ENCODE measurements around the gene NSD1.
A peak's percentile ranks its signal among the peaks of the same experiment; 100 is the strongest.

NSD1 gene

GRCh38 chr5:177131352-177132135, 2.0 kb upstream of the NSD1 start:
- H3K4me3 ChIP-seq (ENCODE audit: low read depth, low read length), result peak overlapping the region; percentile 76
- H3K36me3 ChIP-seq (ENCODE audit: control insufficient read depth, insufficient read depth, low read length), result peaks cover 18% of the 10 kb centered on the region
- H3K27ac ChIP-seq (ENCODE audit: low read depth, low read length), result peak overlapping the region; percentile 97
- H3K27me3 ChIP-seq (ENCODE audit: control insufficient read depth, insufficient read depth, low read length), result no peaks in the 10 kb centered on the region
- H3K9ac ChIP-seq (ENCODE audit: low read depth, low read length), result peak overlapping the region; percentile 94
- no peaks in the 10 kb centered on the region for H3K9me3 ChIP-seq (ENCODE audit: control insufficient read depth, insufficient read depth, low read length)
- peaks cover 29% of the 10 kb centered on the region for H3K4me1 ChIP-seq (ENCODE audit: control insufficient read depth, insufficient read depth, low read length)

- Histone ChIP-seq H3K4me3 (ENCODE audit: low read depth, low read length) (peak overlapping the region; percentile 76), H3K36me3 (ENCODE audit: control insufficient read depth, insufficient read depth, low read length) (peaks cover 27% of the 10 kb centered on the region), H3K9me3 (ENCODE audit: control insufficient read depth, insufficient read depth, low read length) (no peaks in the 10 kb centered on the region), H3K27ac (ENCODE audit: low read depth, low read length) (peak overlapping the region; percentile 97), H3K9ac (ENCODE audit: low read depth, low read length) (peak overlapping the region; percentile 94), H3K27me3 (ENCODE audit: control insufficient read depth, insufficient read depth, low read length) (no peaks in the 10 kb centered on the region), H3K4me1 (ENCODE audit: control insufficient read depth, insufficient read depth, low read length) (peaks cover 35% of the 10 kb centered on the region)
Measured at GRCh38 chr5:177132136-177133095, 1.2 kb upstream of the NSD1 start.

DNA sequence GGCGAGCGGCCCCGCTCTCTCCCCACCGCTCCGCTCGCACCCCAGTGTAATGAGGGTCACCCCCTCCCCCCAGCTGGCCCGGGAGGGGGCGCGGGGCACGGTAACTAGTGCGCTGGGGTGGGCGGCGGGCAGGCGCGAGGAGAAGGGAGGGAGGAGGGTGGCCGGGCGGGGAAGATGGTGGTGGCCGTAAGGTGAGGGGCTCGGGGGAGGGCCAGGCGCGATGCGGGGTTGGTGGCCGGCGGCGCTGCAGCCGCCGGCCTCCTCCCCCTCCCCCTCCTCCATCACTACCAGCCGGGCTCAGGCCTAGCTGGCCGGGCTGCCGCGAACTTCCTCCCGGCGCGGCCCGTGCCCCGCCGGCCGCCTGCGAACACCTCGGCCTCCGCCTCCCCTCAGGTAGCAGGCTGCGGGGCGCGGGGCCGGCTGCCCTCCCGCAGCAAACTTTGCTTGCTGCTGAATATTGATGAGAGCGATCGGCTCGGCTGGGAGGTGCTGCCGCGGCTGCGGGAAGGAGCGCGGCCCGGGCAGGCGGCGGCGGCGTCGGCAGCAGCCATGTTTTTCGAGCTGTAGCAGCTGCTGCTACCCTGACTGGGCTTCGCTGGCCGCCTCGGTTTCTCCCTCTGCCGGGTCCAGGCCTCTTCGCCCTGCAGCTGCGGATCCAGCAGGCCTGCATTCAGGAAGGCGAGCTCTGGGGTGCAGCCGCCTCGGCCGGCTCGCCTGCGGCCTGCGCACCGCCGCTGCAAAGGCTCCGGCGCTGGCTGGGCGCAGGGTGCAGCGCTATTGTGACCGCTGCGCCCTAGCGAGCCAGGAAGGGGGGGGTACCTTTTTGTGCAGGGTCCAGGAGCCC, 502 bp downstream of the NSD1 start:
- peaks cover 35% of the 10 kb centered on the region for H3K4me1 ChIP-seq (ENCODE audit: control insufficient read depth, insufficient read depth, low read length)
- peak overlapping the region; percentile 76 for H3K4me3 ChIP-seq (ENCODE audit: low read depth, low read length)
- peaks cover 40% of the 10 kb centered on the region for H3K36me3 ChIP-seq (ENCODE audit: control insufficient read depth, insufficient read depth, low read length)
- peak overlapping the region; percentile 92 for H3K9ac ChIP-seq (ENCODE audit: low read depth, low read length)
- H3K27ac ChIP-seq (ENCODE audit: low read depth, low read length), result peak overlapping the region; percentile 97
- H3K27me3 ChIP-seq (ENCODE audit: control insufficient read depth, insufficient read depth, low read length), result no peaks in the 10 kb centered on the region
- no peaks in the 10 kb centered on the region for H3K9me3 ChIP-seq (ENCODE audit: control insufficient read depth, insufficient read depth, low read length)

DNA sequence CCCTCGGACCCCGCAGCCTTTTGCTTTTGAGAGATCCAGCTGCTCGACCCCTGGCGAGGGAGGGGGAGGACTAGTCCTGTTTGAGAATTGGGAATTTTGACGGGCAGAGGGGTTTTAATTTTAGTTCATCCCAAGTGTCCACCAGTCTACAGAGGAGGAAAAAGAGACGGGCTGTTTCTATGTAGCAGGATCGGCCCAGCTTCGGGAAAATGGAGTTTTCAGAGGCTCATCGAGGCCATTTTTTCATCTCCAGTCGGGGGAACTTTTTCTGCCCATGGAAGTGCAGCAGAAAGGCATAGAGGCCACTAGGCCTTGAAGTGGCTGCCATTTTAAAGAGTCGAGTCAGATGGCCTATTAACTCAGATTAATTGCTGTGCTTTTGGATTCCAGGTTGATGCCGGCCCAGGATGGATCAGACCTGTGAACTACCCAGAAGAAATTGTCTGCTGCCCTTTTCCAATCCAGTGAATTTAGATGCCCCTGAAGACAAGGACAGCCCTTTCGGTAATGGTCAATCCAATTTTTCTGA, 1.2 kb downstream of the NSD1 start:
- peak overlapping the region; percentile 97 for H3K27ac ChIP-seq (ENCODE audit: low read depth, low read length)
- no peaks in the 10 kb centered on the region for H3K27me3 ChIP-seq (ENCODE audit: control insufficient read depth, insufficient read depth, low read length)
- peak overlapping the region; percentile 76 for H3K4me3 ChIP-seq (ENCODE audit: low read depth, low read length)
- H3K9me3 ChIP-seq (ENCODE audit: control insufficient read depth, insufficient read depth, low read length), result no peaks in the 10 kb centered on the region
- peaks cover 45% of the 10 kb centered on the region for H3K36me3 ChIP-seq (ENCODE audit: control insufficient read depth, insufficient read depth, low read length)
- peaks cover 35% of the 10 kb centered on the region for H3K4me1 ChIP-seq (ENCODE audit: control insufficient read depth, insufficient read depth, low read length)
- peak overlapping the region; percentile 92 for H3K9ac ChIP-seq (ENCODE audit: low read depth, low read length)

GRCh38 chr5:177140312-177140711, 6.7 kb downstream of the NSD1 start:
- H3K36me3 ChIP-seq (ENCODE audit: control insufficient read depth, insufficient read depth, low read length), result peaks cover 89% of the 10 kb centered on the region
- H3K27ac ChIP-seq (ENCODE audit: low read depth, low read length), result no peak overlapping the region

GRCh38 chr5:177141496-177141895, 7.9 kb downstream of the NSD1 start:
- Histone ChIP-seq H3K4me1 (ENCODE audit: control insufficient read depth, insufficient read depth, low read length) (peaks cover 6% of the 10 kb centered on the region; the same call in 1 of the 2 replicates), H3K36me3 (ENCODE audit: control insufficient read depth, insufficient read depth, low read length) (peaks cover 86% of the 10 kb centered on the region), H3K27ac (ENCODE audit: low read depth, low read length) (no peak overlapping the region), H3K4me3 (ENCODE audit: low read depth, low read length) (no peak overlapping the region), H3K9ac (ENCODE audit: low read depth, low read length) (no peak overlapping the region), H3K9me3 (ENCODE audit: control insufficient read depth, insufficient read depth, low read length) (no peaks in the 10 kb centered on the region), H3K27me3 (ENCODE audit: control insufficient read depth, insufficient read depth, low read length) (no peaks in the 10 kb centered on the region)

More at GRCh38 chr5:177140312-177140711, 6.7 kb downstream of the NSD1 start:
- no peaks in the 10 kb centered on the region for H3K9me3 ChIP-seq (ENCODE audit: control insufficient read depth, insufficient read depth, low read length)
- H3K4me3 ChIP-seq (ENCODE audit: low read depth, low read length), result no peak overlapping the region
- no peaks in the 10 kb centered on the region for H3K27me3 ChIP-seq (ENCODE audit: control insufficient read depth, insufficient read depth, low read length)
- peaks cover 17% of the 10 kb centered on the region for H3K4me1 ChIP-seq (ENCODE audit: control insufficient read depth, insufficient read depth, low read length)
- no peak overlapping the region for H3K9ac ChIP-seq (ENCODE audit: low read depth, low read length)

- Histone ChIP-seq H3K27ac (ENCODE audit: low read depth, low read length) (no peak overlapping the region), H3K4me3 (ENCODE audit: low read depth, low read length) (no peak overlapping the region), H3K36me3 (ENCODE audit: control insufficient read depth, insufficient read depth, low read length) (peaks cover 85% of the 10 kb centered on the region), H3K27me3 (ENCODE audit: control insufficient read depth, insufficient read depth, low read length) (no peaks in the 10 kb centered on the region), H3K4me1 (ENCODE audit: control insufficient read depth, insufficient read depth, low read length) (peaks cover 2% of the 10 kb centered on the region; the same call in 1 of the 2 replicates), H3K9ac (ENCODE audit: low read depth, low read length) (no peak overlapping the region), H3K9me3 (ENCODE audit: control insufficient read depth, insufficient read depth, low read length) (no peaks in the 10 kb centered on the region)
Measured at GRCh38 chr5:177142098-177142611, 8.6 kb downstream of the NSD1 start.

DNA sequence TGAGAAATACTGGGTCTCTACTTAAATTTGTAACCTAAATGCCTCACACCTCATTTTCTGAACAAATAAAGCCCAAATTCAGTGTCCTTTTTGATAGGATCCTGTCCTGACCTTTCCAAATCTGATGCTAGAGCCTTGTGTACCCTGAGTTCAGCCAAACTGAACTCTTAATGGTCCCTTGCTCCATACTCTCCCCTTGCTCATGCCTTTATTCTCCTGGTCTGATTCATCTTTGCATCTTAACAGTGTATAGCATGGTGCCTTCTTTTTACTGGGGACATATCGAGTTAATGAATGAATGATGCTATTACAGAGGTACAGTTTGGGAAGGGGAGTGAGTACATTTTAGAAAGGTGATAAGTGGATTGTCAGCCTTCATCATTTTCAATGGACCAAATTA, 9.2 kb downstream of the NSD1 start:
- Histone ChIP-seq H3K9ac (ENCODE audit: low read depth, low read length) (no peak overlapping the region), H3K27ac (ENCODE audit: low read depth, low read length) (no peak overlapping the region), H3K4me1 (ENCODE audit: control insufficient read depth, insufficient read depth, low read length) (no peaks in the 10 kb centered on the region), H3K4me3 (ENCODE audit: low read depth, low read length) (no peak overlapping the region), H3K36me3 (ENCODE audit: control insufficient read depth, insufficient read depth, low read length) (peaks cover 85% of the 10 kb centered on the region), H3K27me3 (ENCODE audit: control insufficient read depth, insufficient read depth, low read length) (no peaks in the 10 kb centered on the region), H3K9me3 (ENCODE audit: control insufficient read depth, insufficient read depth, low read length) (no peaks in the 10 kb centered on the region)

DNA sequence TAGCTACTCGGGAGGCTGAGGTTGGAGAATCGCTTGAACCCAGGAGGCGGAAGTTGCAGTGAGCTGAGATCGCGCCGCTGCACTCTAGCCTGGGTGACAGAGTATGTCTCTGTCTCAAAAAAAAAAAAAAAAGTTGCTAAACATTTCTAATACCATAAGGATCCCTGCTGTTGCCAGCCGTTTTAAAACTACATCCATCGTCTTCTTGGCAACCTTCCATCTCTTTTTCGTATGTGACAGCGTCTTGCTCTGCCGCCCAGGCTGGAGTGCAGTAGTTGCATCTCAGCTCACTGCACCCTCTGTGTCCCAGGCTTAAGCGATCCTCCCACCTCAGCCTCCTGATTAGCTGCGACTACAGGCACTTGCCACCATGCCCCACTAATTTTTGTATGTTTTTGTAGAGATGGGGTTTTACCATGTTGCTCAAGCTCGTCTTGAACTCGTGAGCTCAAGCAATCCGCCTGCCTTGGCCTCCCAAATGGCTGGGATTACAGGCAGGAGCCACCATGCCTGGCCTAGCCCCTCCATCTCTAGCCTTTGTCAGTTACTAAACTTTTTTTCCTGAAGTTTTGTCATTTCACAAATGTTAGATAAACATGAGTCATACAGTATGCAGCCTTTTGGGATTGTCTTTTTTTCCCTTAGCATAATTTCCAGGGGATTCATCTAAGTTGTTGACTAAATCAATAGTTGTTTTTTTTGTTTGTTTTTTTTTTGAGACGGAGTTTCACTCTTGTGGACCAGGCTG, 13.5 kb downstream of the NSD1 start:
- H3K36me3 ChIP-seq (ENCODE audit: control insufficient read depth, insufficient read depth, low read length), result peaks cover 78% of the 10 kb centered on the region
- H3K27ac ChIP-seq (ENCODE audit: low read depth, low read length), result no peak overlapping the region
- H3K27me3 ChIP-seq (ENCODE audit: control insufficient read depth, insufficient read depth, low read length), result no peaks in the 10 kb centered on the region
- H3K4me3 ChIP-seq (ENCODE audit: low read depth, low read length), result no peak overlapping the region
- H3K9ac ChIP-seq (ENCODE audit: low read depth, low read length), result no peak overlapping the region
- no peaks in the 10 kb centered on the region for H3K4me1 ChIP-seq (ENCODE audit: control insufficient read depth, insufficient read depth, low read length)
- no peaks in the 10 kb centered on the region for H3K9me3 ChIP-seq (ENCODE audit: control insufficient read depth, insufficient read depth, low read length)

Data from HUES48 (cell line).